ENCODE measurements around the gene SPAAR.

Gene SPAAR

DNA sequence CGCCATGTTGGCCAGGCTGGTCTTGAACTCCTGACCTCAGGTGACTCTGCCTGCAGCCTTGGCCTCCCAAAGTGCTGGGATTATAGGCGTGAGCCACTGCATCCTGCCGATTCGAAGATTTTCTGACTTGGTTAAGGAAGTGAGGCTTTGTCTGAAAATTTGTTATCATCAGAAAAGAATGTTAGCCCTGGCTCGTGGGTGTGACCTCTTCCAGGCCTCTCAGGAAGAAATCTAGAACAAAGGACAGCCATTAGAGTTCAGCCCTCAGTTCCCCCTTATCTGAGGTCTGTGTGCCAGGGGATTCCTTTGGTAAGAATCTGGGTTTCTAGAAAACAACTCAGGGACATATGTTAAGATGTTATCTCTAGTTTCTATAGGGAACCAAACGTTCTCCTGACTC, 42.4 kb downstream of the SPAAR start:
- DNase-seq = no peak

DNA sequence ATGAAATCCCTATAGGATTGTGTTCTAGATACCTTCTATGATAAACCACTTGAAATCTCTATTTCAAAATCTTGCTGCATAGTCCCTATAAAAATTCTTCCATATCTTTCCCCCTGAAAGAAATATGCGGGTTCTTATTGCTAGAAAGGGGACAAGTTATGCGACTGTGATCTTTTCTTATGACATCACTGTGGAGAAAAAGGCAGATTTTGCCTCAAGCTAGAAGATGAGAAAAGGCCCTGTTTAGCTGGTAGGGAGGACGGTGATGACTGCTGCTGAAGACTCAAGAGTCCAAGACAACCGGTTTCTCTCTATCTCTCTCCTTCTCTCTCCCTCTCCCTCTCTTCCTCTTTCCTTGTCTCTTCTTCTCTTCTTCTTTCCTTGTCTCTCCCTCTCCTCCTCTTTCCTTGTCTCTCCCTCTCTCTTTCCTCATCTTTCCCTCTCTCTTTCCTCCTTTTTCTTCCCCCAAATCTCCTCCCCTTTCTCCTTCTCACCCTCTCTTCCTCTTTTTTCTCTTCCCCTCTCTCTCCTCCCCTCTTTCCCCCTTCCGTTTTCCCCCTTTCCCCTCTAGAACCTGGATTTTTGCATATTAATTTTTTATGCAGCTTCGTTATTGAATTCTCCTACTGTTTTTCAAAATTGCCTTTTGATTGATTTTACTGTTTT, 43.4 kb downstream of the SPAAR start:
- DNase-seq = no peak

DNA sequence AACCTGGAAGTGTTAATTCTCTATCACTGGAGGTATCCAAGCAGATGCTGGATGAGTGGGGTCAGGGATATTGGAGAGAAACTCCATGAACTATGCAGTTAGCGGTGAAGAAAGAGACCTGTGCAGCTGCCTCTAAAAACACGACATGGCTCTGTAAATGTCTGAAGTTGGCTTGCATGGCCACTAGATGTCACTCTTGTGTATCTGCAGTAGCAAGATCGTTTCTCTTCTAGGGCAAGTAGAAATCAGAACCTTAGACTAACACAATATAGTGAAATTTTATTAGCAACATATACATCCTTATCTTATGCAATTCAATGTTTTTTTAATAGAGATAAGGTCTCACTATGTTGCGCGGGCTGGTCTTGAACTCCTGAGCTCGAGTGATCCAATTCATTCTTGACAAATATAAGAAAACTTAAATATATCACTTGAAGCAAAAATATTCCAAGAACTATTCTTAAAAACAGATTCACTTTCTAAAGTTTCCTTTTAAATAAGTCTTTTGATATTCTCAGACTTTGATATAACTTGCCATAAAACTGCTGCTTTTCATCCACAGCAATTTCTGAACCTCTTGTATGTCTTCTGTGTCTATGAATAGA, 45.8 kb downstream of the SPAAR start:
- DNase-seq = no peak

DNA sequence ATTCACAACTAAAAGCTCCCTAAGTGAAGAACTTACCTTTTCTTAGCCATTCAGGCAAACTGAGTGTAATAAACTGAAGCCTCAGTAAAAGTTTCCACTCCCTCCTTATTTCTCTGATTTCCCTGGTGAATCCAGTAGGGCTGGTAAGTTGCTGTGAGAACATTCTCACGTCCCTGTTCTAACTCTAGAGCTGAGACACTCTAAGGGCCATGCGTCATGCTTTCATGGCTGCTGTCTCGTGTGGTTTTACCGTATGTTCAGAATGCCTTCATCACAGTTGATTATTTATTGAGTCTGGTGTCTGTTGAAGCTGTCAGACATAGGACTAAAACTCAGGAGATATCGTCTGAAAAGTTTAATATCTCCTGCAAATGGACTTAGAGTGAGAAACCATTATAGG, 47.4 kb downstream of the SPAAR start:
- no peak for DNase-seq

DNA sequence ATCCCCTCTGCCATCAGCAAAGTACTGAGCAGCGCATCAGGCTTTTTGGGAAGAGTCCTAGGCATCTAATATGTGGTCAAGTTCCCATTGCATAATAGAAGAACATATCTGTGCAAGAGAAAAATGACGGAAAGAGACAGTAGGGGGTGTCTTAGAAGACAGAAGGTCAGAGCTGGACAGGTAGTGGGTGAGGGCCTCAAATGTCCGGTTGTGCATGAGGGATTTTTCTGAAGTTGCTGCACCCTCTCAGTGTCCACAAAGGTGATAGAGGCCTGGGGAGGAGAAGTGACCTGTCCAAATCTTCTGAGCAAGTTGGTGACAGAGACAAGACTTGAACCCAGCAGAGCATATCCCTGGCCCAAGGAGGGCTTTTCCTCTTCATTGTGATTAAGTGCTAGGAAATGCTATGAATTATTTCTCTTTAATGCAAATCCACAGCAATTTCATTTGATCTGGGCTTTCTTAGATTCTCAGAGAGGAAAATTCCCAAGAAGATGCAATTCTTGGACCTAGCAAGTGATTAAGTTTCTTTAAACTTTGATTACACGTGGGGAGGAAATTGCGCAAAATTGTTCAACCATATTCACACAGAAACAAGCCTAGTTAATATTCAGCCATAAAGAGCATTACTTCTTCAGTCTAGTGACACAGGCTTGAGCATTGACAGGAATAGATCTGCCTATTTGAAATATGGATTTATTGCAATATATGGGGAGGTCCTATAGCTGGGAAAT, 49.0 kb downstream of the SPAAR start, which contains the start of gene OR2S2:
Gene OR2S2, minus strand, starts transcription at position 51 of the 734 bp plus-strand sequence. CDS start 56 bp downstream, outside the sequence.
- no peak for DNase-seq

DNA sequence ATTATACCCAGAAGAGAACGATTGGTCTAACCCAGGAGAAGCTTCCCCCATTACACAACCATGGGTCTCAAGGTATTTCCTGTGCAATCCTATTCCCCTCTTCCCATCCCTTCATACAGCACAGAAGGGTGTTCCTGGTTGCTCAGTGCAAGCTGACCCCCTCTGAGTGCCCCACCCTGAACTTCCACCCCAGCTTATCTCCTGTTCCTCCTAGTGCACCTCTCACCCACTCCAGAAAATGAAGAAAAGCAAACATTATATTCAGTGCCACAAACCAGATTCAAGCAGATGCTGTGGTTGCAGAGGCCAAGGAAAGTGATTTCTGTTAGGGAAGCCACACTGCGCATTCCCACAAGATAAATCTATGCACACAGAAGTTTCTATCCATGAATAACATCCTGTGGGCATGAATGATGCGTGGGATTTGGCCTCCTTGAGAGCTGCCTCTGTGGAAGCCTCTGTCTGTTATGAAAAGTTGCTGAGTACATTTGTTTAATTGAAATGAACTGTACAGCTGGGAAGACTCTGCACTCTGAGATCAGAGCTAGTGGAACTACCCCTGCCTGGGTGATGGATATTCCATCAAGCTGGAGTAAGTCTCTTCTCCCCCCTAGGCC, 50.9 kb downstream of the SPAAR start:
- DNase-seq = no peak
